ENCODE results near the gene MZT1.
"Not testable (repeated sequence)": the region's sequence is repeated elsewhere in the genome, so short reads cannot be mapped to it uniquely, and the experiment has no call there.

MZT1 gene, protein sequence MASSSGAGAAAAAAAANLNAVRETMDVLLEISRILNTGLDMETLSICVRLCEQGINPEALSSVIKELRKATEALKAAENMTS

DNA sequence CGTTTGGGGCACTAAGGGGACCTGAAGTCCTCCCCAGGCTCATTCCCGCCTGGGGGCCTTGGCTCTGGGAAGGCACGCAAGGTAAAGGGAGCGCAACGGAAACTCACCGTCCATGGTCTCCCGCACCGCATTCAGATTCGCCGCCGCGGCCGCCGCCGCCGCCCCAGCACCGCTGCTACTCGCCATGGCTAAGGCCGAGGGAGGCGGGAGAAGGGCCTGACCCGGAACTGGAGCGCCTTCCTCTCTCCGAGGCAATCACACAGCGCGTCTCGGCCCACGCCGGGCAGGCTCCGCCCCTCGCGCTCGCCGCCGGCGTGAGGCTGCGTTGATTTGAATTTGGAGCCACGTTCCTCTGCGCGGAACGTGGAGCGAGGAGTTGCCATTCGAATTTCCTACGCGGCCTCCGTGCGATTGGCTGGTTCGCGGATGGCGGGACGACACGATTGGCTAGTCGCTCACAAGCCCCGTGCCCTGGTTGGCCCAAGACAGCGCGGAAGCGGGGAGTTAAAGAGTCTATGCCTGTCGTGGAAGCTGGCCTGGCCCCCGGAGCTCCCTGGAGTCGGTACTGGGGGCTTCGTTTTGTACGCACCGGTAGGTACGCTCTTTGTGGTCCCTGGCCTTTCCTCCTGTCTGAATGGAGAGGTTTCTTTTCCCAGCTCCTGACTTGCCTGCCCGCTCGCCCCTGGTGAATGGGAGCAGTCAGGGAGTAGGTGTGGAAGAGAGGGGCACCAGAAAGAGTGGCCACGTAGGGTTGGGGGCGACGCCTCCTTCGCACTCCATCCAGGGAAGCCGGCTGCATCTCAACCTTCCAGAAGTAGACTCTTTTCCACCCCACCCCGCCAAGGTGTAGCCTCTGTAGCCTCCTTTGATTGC, at the start of gene MZT1, which contains the start of gene BORA:
Gene MZT1, minus strand, starts transcription at position 213 of the 873 bp plus-strand sequence. Its CDS starts 27 bp downstream, at position 186.
Gene BORA, plus strand, starts transcription at position 507 of the 873 bp plus-strand sequence. CDS start 1,018 bp downstream, outside the sequence.
- peak; percentile 97 for DNase-seq

DNA sequence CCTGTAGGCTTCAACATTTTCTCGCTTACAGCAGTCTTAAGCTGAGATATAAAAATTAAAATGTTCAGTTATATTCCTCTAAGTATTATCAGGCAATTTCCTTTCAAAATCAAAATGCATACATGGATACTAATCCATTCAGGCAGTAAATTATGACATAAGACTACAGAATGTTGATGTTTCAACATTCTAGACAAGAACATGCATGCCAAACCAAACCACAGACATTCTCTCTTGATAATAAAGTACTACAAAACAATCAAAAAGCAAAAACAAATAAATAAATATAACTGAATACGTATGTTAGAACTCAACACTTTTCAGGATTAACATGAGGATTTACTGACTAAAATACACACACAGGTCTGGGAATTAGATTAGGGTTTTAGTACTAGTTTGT, 46.6 kb upstream of the MZT1 start:
- DNase-seq: no peak

DNA sequence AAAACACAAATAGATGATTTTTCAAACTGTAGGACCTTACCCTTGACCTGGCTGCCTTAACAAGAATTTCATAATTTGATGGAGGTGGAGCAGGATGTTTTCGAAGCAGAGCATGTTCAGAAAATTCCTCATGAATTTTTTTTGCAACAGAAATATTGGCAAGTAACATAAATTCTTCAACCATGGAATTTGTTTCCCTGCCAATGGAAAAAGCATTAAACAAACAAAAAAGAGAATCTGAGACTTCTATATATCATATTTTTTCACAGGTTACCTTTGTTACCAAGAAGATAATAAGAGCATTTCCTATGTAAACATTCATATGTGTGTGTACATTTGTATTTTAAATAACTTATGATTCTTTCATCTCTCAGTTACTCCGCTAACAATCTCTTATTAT, 36.0 kb upstream of the MZT1 start:
- DNase-seq: no peak

DNA sequence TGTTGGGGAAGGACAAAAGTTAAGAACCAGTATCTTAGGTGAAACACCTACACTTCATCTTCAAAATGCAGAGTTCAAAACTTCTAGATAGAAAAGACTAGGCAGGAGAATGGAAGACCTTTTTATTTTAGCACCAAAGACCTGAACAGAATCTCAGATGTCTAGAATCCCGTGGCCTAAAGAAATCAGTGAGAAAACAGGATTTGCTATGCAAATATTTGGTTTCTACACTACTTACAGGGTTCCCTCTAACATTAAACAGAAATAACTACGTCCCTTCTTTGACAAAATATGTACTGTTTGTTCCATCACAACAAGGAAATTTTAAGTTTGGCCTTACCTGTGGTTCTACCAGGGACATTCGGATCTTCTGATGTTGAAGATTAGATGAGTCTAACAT, 32.8 kb upstream of the MZT1 start:
- DNase-seq: no peak

DNA sequence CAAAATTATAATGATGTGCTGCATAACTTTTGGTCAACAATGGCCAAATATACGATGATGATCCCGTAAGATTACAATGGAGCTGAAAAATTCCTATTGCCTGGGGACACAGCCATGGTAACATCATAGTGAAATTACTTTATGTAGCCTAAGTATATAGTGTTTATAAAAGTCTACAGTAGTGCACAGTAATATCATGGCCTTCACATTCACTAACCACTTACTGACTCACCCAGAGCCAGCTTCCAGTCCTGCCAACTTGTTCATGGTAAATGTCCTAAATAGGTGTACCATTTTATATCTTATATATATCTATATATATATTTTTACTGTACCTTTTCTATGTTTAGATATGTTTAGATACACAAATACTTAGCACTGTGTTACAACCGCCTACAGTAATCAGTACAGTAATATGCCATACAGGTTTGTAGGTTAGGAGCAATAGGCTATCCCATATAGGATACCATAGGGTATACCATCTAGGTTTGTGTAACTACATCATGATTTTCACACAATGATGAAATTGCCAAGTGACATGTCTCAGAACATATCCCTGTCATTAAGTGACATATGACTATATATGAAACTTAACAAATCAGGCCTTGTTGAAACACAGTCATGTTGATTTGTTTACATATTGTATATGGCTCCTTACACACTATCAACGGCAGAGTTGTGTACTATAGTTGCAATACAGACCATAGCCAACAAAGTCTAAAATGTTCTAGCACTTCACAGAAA, 30.5 kb upstream of the MZT1 start:
- no peak for DNase-seq

DNA sequence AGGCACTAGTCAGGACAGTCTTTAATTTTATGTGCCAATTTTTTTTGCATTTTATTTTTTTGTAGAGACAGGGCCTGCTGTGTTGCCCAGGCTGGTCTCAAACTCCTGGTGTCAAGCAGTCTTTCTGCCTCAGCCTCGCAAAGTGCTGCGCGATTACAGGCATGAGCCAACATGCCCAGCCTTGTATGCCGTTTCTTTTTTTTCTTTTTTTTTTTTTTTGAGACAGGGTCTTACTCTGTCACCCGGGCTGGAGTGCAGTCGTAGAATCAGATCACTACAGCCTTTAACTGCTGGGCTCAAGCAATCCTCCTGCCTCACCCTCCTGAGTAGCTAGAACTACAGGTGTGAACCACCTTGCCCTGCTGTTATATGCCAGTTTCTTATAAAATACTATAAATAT, 26.7 kb upstream of the MZT1 start:
- DNase-seq: no peak

DNA sequence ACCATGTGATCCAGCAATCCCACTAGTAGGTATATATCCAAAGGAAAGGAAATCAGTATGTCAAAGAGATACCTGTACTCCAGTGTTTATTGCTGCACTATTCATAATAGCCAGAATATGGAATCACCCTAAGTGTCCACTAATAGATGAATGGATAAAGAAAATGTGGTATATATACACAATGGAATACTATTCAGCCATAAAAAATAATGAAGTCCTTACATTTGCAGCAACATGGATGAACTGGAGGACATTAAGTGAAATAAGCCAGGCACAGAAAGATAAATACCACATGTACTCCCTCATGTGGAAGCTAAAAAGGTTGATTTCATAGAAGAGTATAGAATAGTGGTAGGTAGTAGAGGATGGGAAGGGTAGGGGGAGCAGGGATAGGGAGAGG, 23.8 kb upstream of the MZT1 start:
- DNase-seq: no peak

DNA sequence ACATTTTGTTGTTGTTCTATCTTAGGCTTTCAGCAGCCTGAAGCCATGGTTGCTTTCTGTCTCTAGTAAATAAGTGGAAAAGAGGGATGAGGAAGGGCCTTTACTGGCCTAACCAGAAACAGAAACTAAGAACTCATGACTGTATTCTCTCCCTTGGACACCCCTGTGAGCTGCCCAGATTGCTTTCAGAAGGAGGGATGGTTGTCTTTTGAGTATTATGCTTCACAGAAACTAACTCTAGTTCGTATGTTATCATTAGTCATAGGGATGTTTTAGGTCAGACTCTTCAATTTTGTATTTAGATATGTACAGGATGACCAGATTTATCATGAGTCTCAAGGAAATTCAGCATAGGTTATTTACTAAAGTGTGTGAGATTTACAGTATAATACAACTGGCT, 17.8 kb upstream of the MZT1 start:
- no peak for DNase-seq

DNA sequence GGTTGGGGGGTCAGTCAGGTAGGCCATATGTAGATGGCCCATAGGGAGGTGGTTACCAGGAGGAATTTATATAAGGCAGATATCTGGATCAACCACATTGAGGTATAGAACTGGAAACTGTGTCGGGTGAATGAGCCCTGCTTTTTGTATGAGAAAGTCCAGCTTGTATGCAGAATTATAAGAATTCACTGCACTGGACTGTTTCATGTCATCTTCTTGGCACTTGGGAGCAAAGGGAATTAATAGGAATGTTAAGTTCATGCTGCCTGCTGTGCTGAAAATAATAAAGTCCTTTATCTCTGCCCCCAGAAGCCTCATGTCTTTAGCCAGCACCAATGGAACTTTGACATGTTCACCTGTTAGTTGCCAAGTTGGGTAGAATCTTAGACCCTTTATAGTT, 12.6 kb upstream of the MZT1 start:
- DNase-seq: no peak

DNA sequence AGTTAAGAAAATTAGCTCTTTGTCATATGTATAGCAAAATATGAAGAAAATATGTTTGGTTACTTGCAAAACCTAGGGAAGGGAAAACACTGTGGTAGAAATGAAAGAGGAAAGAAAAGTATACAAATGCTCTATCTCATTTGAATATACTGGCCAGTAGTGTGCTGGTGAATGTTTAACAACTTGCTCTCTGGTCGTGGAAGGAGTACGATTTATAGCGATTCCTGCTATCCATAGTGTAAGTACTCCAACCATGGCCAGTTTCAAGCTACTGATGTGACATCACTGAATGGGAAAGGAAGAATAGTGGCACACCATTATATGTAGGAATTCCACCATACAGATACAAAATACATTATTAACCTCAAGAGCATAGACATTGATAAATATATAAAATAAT, 9.6 kb upstream of the MZT1 start:
- DNase-seq: no peak

DNA sequence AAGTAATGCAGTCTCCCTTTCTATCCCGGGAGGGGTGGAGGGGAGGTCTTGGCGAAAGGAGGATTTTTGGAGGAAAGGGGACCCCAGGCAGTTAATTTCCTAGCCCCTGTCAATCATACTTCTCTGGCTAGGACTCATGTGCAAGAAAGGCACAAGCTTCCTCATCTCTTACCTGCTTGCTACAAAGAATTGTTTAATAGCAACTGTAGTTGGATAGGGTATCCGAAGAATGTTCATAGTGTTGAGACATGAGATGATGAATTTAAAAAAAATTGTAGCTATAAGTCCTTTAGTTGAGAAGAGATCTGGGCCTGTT, 819 bp upstream of the MZT1 start:
- no peak for DNase-seq

DNA sequence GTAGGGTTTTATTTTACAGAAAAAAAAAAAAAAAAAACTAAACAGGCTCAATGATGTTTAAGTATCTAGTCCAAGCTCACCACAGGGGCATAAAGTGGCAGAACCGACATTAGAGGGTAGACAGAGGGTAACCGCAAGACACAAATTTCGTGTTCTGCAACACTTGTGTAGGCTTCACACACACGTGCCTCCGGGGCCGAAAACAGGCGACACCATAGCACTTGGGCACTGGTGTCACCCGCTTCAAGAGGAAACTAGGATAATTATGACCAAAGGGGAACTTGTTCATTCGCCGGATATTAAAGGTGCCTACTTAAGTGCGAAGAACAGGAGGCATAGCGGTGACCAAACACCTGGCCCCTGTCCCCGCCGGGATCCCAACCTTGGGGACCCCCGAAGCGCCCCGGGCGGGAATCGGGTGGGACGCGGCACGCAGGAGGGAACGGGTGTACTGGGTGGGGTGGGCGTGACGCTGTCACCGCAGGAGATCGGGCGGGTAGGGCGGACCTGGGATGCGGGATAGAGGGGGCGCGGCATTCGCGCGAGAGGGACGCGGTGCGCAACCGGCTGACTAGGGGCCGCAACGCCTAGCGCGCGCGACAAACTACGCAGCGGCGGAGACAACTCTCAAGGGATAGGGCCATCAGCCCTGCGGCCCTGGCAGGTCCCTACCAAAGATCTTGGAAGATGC, 558 bp downstream of the MZT1 start:
- DNase-seq: peak; percentile 37

DNA sequence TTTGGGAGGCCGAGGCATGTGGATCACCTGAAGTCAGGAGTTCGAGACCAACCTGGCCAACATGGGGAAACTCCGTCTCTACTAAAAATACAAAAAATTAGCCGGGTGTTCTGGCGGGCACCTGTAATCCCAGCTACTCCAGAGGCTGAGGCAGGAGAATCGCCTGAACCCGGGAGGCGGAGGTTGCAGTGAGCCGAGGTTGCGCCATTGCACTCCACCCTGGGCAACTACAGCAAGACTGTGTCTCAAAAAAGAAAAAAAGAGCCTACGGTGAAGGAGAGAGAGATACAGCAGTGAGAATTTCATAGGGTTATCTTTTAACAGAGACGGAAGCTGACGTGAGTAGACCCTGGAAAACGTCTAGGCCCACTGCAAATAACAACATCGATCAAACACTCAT, 1.2 kb downstream of the MZT1 start:
- DNase-seq: not testable (repeated sequence)

DNA sequence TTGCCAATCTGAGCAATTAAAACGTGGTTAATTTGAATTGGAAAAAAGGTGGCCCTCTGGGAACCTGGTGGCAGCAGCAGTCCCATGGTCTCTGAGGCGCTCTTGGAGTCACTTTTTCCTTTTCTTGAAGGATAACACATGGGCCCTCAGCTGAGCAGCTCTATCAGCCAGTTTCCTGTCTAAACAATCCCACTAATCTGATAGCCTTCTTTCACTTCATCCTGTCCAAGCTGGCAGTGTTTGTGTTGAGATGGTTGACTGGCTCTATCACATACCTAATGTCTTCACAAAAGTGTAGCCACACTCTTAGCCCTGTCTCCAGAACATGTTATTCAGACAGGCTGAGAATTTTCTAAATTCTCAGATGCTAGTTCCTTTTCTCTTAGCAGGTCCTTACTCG, 10.7 kb downstream of the MZT1 start:
- DNase-seq: no peak

DNA sequence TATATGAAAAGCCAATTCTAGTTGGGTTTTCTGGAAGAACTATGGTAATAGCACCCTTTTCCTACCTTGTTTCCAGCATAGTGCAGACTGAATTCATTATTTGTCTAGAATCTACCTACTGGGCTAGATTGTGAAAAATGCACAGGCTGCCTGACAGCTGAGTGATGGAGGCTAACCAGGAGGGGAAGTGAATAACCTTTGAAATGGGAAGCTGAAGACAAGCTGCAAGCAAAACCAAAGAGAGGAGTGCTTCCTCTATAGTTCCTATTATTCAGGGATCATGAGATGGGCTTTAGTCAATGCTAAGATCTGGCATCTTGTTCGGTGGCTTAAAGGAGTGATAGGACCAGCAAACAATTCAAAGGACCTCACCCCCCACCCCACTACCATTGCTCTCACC, 26.9 kb downstream of the MZT1 start:
- DNase-seq: no peak

DNA sequence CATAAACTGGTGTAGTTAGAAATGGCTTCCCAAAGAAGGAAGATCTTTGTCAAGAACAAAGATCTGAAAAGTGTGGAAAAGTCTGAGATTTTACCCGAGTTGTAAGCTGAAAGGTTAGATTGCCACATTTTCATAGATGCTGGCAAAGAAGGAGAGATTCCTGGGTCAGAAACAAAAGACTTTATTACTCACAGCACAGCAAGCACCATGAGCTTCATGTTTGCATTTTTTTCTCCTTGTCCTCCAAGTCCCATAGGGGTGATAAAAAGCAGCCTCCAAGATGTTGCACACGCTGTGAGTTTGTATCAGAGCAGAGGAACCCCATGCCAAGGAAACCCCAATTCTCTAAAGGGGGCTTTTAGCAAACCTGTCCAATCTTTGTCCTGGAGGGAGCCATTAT, 29.3 kb downstream of the MZT1 start:
- DNase-seq: no peak

DNA sequence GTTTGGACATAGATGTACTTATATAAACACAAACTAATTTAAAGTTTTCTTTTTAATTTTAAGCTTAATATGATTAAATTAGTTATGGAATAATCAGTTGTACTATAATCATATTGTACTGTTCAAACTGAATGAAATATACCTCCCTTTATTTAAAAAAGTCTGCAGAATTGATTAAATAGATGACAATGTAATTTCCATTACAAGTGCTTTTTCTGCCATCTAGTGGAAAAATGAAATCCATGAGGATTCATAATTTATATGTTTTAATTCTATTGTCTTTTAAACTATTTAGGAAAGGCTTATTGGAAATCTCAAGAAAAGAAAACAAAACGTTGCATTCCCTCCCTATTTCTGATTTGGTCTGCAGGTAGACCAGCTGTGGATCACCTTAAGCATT, 30.9 kb downstream of the MZT1 start:
- DNase-seq: no peak

DNA sequence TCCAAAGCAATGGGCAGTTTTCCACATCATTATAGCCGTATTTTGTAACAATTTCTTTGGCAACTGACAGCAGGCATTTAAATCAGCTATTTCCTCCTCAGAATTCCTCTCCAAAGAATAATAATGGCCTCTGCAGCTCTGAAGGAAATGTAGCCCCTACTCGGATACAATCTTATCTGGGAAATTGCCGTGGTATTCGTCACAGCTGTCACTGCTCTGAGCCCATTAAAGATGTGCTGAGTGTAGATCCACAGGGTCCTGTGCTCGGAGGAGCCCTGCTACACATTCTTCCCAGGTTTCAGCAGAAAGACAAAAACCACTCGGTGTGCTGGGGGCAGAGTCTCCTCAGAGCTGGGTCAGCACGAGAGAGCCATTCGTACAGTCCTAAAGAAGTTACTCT, 33.1 kb downstream of the MZT1 start:
- DNase-seq: no peak

DNA sequence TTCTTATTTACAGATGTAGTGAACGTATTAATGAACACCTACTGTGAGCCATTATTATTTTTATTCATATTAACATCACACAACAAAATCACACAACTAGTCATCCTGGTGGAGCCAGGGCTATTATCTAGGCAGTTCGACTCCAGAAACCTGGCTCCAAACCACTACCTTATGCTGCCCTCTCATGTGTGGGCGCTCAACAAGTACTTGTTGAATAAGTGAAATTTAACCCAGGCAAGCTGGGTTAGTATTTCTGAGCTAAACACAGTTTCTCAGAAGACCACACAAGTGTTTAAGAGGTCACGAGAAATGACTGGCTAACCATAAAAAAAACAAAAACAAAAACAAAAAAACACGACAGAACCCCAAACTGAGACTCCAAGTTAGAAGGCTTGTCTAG, 33.6 kb downstream of the MZT1 start:
- no peak for DNase-seq

DNA sequence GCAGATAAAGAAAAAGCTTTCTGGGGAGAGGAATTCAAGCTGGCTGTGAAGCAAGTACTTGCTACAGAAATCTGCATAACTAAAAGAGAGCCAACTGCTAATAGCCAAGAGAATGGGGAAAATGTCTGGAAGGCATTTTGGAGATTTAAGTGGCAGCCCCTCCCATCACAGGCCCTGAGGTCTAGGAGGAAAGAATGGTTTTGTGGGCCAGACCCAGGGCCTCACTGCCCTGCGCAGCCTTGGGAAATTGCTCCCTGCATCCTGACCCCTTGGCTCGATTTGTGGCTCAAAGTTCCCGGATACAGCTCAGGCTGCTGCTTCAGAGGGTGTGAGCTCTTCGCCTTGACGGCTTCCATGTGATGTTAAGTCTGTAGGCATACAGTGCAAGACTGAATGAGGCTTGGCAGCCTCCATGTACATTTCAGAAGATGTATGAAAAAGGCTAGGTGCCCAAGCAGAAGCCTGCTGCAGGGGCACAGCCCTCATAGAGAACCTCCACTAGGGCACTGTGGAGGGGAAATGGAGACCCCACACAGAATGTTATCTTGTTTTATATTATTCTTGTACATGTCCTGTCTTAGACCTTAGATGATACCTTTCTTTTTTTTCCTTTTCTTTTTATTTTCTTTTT, 34.4 kb downstream of the MZT1 start:
- DNase-seq: no peak

DNA sequence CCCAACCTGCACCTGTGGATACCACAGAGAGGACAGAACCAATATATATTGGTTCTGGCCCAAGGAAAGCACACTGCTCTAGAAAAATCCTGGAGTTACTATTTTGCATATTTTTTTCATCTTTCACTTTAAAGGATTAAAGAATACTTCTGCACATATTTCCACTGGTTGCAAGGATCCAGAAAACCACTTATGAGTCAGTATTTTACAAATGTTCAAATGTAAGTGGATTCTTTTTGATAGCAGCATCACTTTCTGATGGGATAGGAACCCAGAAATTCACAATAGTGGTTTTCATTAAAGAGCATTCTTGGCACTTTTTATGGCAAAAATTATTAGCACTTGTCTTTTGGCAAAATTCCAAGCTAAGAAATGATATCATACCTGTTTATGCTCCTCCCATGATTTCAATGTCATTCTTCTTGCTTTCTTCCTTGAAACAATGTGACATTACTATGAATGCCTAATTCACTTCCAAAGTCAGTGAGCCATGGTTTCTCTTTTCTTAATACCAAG, 38.2 kb downstream of the MZT1 start:
- no peak for DNase-seq

DNA sequence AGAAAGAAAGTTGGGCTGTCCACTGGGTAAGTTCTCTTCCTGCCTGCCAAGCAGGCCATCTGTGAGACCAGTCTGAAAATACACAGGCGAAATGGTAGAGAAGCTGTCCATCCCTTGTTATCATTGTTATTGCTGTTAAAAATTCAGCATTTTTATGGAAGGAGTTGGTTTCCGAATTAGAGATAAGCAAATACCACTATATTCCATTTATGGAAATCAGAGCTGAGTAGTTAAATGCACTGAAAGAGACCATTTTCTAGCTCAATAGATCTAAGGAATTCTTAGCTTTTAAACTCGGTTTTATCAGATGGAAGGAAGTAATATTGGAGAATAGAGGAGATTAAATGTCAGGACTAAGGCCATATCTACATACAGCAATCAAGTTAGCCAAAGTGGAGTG, 40.7 kb downstream of the MZT1 start:
- DNase-seq: no peak

DNA sequence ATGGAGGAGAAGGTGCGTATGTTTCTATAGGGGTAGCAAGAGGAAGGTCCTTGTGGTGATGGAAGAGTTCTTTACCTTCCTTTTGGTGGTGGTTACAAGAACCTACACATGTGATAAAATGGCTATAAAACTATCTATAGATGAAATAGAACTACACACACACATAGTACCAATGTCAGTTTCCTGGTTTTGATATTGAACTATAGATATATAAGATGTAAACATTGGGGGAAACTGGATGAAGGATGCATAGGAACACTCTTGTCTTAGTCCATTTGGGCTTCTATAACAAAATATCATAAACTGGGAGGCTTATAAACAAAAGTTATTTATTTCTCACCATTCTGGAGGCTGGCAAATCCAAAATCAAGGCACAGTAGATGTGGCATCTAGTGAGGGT, 47.1 kb downstream of the MZT1 start:
- DNase-seq: no peak

Data from CD4-positive, alpha-beta T cell treated with Interleukin-17A for 1 hour (primary cell).